Ovary (tissue), 9 donors: ENCODE results near the gene AGK. TPM values are rescaled to one million over a fixed set of nuclear protein-coding genes. Genes with fewer than 3 reads are reported as not detected.

Experiments used
- DNase-seq, 5 donors: peaks; one replicate each; pipeline ENCODE4 v3.0.0-alpha.2; 2019 to 2020
- H3K27ac ChIP-seq, 2 donors: fragments of 200-600 bp; one replicate each; pipeline versions ENCODE4 v1.5.1 to v1.8.0; 2019 to 2022
- H3K27me3 ChIP-seq: fragments of 200-600 bp; one replicate; pipeline ENCODE4 v1.8.0; 2022
- H3K36me3 ChIP-seq: fragments of 200-600 bp; sonication (generic); one replicate; pipeline ENCODE4 v1.5.1; 2019
- H3K4me1 ChIP-seq: one replicate; pipeline ENCODE4 v1.8.1; 2013; ENCODE audit warnings: mild to moderate bottlenecking, moderate library complexity; ENCODE audit not compliant: insufficient read depth
- H3K4me3 ChIP-seq: fragments of 200-600 bp; sonication (generic); one replicate; pipeline ENCODE4 v1.5.1; 2017
- H3K9me3 ChIP-seq, 2 donors: fragments of 200-600 bp in 1 of 2; sonication (generic) in 1 of 2; one replicate each; pipeline versions ENCODE4 v1.5.1 to v1.8.1; 2013 to 2019; ENCODE audit warnings: mild to moderate bottlenecking in 1 of 2, moderate library complexity in 1 of 2
- EP300 ChIP-seq: sonication (generic); formaldehyde crosslinking; IDR thresholded peaks from one replicate; pipeline ENCODE4 v1.6.1; 2017; ENCODE audit warnings: antibody characterized with exemption
- POLR2A ChIP-seq: fragments of 450-650 bp; IDR thresholded peaks from one replicate; pipeline ENCODE4 v1.6.1; 2017; ENCODE audit warnings: antibody characterized with exemption, mild to moderate bottlenecking, moderate library complexity
- WGBS, 3 donors: extraction: QIAGEN DNeasy Blood & Tissue Kit in 1 of 3; methylation state at CpG; one replicate each; pipeline versions ENCODE4 v1.1.5 to v1.1.7; 2013 to 2017; 5-methylcytosine and 5-hydroxymethylcytosine counted together
- intact Hi-C, 4 donors: fragments of 100-400 bp; cut with DNase I; formaldehyde crosslinking; loops; one replicate each; pipeline versions ENCODE4 v1.11.0 to v1.15.1; 2022 to 2023
- polyA plus RNA-seq, 2 donors: library from polyadenylated mRNA; stranded (reverse); fragments of 200-250 nt in 1 of 2; fragments of 350-450 nt in 1 of 2; fragmentation: Illumina TruSeq in 1 of 2; extraction: RNeasy Lipid Tissue Mini Kit (QIAGEN cat#74804) in 1 of 2; gene quantifications; one replicate each; pipeline ENCODE4 v1.2.3, GENCODE V29; 2013 to 2014
- total RNA-seq, 7 donors: library from RNA; depleted of rRNA in 2 of 7; stranded (reverse); fragments of >200 nt in 2 of 7; fragmentation: NEBNext Ultra II Directional in 3 of 7; extraction: Animal tissue kit (Norgen Biotek cat#: 25700) in 3 of 7; gene quantifications; one replicate each; pipeline versions ENCODE4 v1.1.0 to v1.2.4, GENCODE V29; 2016 to 2023
- TF ChIP-seq, protein P1 (sequence below), 3 donors: fragments of 450-650 bp in 2 of 3; fragments of 200-600 bp in 1 of 3; IDR thresholded peaks; one replicate each; pipeline versions ENCODE4 v1.5.1 to v1.8.0; 2016 to 2022; ENCODE audit warnings: antibody characterized with exemption in 3 of 3, mild to moderate bottlenecking in 1 of 3
- donor health status: DM: no; HTN: no; CAD: no; lungs with moderate emphysema.
- donor health status: DM: no; HTN: no; CAD: no.
- donor health status: Bipolar disorder and iron deficiency.
- donor health status: DM: yes; HTN: yes; CAD: no.
- donor health status: DM: no; HTN: no; CAD: no.
- donor health status: DM: yes; HTN: yes; CAD: no.

The AGK gene
- total and polyA plus RNA-seq, 9 donors, result 11.3 to 32.1 (median 21.8) TPM

GRCh38 chr7:141691540-141691939 is 140.3 kb downstream of the AGK start:
- TF ChIP-seq POLR2A (no peak), EP300 (no peak)
- TF ChIP-seq, protein P1, sequence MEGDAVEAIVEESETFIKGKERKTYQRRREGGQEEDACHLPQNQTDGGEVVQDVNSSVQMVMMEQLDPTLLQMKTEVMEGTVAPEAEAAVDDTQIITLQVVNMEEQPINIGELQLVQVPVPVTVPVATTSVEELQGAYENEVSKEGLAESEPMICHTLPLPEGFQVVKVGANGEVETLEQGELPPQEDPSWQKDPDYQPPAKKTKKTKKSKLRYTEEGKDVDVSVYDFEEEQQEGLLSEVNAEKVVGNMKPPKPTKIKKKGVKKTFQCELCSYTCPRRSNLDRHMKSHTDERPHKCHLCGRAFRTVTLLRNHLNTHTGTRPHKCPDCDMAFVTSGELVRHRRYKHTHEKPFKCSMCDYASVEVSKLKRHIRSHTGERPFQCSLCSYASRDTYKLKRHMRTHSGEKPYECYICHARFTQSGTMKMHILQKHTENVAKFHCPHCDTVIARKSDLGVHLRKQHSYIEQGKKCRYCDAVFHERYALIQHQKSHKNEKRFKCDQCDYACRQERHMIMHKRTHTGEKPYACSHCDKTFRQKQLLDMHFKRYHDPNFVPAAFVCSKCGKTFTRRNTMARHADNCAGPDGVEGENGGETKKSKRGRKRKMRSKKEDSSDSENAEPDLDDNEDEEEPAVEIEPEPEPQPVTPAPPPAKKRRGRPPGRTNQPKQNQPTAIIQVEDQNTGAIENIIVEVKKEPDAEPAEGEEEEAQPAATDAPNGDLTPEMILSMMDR (IDR thresholded peaks at IDR 0.05), result no peak
- H3K27me3 ChIP-seq, result no peaks in the 10 kb centered on the region
- no peak for DNase-seq
- no peak overlapping the region for H3K27ac ChIP-seq
- WGBS, 3 donors, result 83 to 86% (median 85%) methylated on average over 3 of the region's 3 CpGs
- intact Hi-C loops, result no loop called here
- H3K4me1 ChIP-seq, result peaks cover 3% of the 10 kb centered on the region
- H3K4me3 ChIP-seq, result no peak overlapping the region
- no peaks in the 10 kb centered on the region for H3K36me3 ChIP-seq
- H3K9me3 ChIP-seq, result no peaks in the 10 kb centered on the region

GRCh38 chr7:141691961-141692360 is 140.8 kb downstream of the AGK start:
- Histone ChIP-seq H3K9me3 (no peaks in the 10 kb centered on the region), H3K4me1 (peaks cover 3% of the 10 kb centered on the region), H3K27ac (no peak overlapping the region), H3K27me3 (no peaks in the 10 kb centered on the region), H3K36me3 (no peaks in the 10 kb centered on the region), H3K4me3 (no peak overlapping the region)
- WGBS, 3 donors, result 82 to 86% (median 86%) methylated on average over 4 of the region's 4 CpGs
- TF ChIP-seq, protein P1 (IDR thresholded peaks at IDR 0.05), result no peak
- no peak for TF ChIP-seq POLR2A
- no peak for TF ChIP-seq EP300
- intact Hi-C loops, result no loop called here
- no peak for DNase-seq

GRCh38 chr7:141693082-141693481 is 141.9 kb downstream of the AGK start:
- H3K27me3 ChIP-seq, result no peaks in the 10 kb centered on the region
- peaks cover 3% of the 10 kb centered on the region for H3K4me1 ChIP-seq
- no peaks in the 10 kb centered on the region for H3K9me3 ChIP-seq
- TF ChIP-seq EP300 (no peak), POLR2A (no peak)
- 63 to 81% (median 67%) methylated on average over 3 of the region's 3 CpGs for WGBS, 3 donors
- intact Hi-C loops, result no loop called here
- no peak overlapping the region for H3K4me3 ChIP-seq
- H3K27ac ChIP-seq, result no peak overlapping the region
- H3K36me3 ChIP-seq, result no peaks in the 10 kb centered on the region
- DNase-seq, result no peak

- H3K27me3 ChIP-seq, result no peaks in the 10 kb centered on the region
- H3K4me3 ChIP-seq, result no peak overlapping the region
- intact Hi-C loops, result no loop called here
- 82 to 90% (median 84%) methylated on average over 6 of the region's 6 CpGs for WGBS, 3 donors
- TF ChIP-seq POLR2A (no peak), EP300 (no peak)
- TF ChIP-seq, protein P1 (IDR thresholded peaks at IDR 0.05), result no peak
- H3K4me1 ChIP-seq, result no peaks in the 10 kb centered on the region
- no peaks in the 10 kb centered on the region for H3K9me3 ChIP-seq
- no peaks in the 10 kb centered on the region for H3K36me3 ChIP-seq
- DNase-seq, result no peak
- H3K27ac ChIP-seq, result no peak overlapping the region
These were observed 144.6 kb downstream of the AGK start for GRCh38 chr7:141695803-141696289.

- Histone ChIP-seq H3K9me3 (no peaks in the 10 kb centered on the region), H3K27me3 (no peaks in the 10 kb centered on the region), H3K4me1 (no peaks in the 10 kb centered on the region), H3K27ac (no peak overlapping the region), H3K36me3 (no peaks in the 10 kb centered on the region), H3K4me3 (no peak overlapping the region)
- TF ChIP-seq POLR2A, result no peak
- TF ChIP-seq, protein P1 (IDR thresholded peaks at IDR 0.05), result no peak
- TF ChIP-seq EP300, result no peak
- intact Hi-C loops, result no loop called here
- no peak for DNase-seq
- 20 to 33% (median 22%) methylated on average over 2 of the region's 2 CpGs for WGBS, 3 donors
These were observed 145.1 kb downstream of the AGK start for GRCh38 chr7:141696348-141696747.
